H9 (cell line): ENCODE data around the gene ROBO3. TPM values are rescaled to one million over a fixed set of nuclear protein-coding genes. Genes with fewer than 3 reads are reported as not detected.
A peak's percentile ranks its signal among the peaks of the same experiment; 100 is the strongest.

Experiments used
- DNase-seq: peaks from one replicate; pipeline ENCODE4 v3.0.0-alpha.2; 2017
- H2AFZ ChIP-seq: one replicate; pipeline ENCODE4 v1.6.1; 2013; ENCODE audit warnings: mild to moderate bottlenecking, low read length, control low read depth, moderate library complexity
- H2AK5ac ChIP-seq: 2 replicates; pipeline ENCODE4 v1.6.1; 2013; ENCODE audit warnings: low read length, control low read depth, mixed read lengths; ENCODE audit not compliant: insufficient read length
- H2BK120ac ChIP-seq: one replicate; pipeline ENCODE4 v1.6.1; 2013; ENCODE audit warnings: low read depth, mild to moderate bottlenecking, low read length, control low read depth, inconsistent platforms; ENCODE audit not compliant: poor library complexity, severe bottlenecking
- H2BK12ac ChIP-seq: 2 replicates; pipeline ENCODE4 v1.6.1; 2013; ENCODE audit warnings: low read length, control low read depth, mixed read lengths, low read depth; ENCODE audit not compliant: insufficient read length
- H2BK15ac ChIP-seq: 2 replicates; pipeline ENCODE4 v1.6.1; 2013; ENCODE audit warnings: low read depth, low read length, control low read depth
- H2BK20ac ChIP-seq: one replicate; pipeline ENCODE4 v1.6.1; 2013; ENCODE audit warnings: low read depth, mild to moderate bottlenecking, low read length, control low read depth, inconsistent platforms; ENCODE audit not compliant: poor library complexity, severe bottlenecking
- H2BK5ac ChIP-seq: 2 replicates; pipeline ENCODE4 v1.6.1; 2013; ENCODE audit warnings: low read length, control low read depth, mixed read lengths; ENCODE audit not compliant: insufficient read length
- H3K14ac ChIP-seq: 2 replicates; pipeline ENCODE4 v1.6.1; 2013; ENCODE audit warnings: low read length, control low read depth; ENCODE audit not compliant: insufficient read depth
- H3K18ac ChIP-seq: 2 replicates; pipeline ENCODE4 v1.6.1; 2013; ENCODE audit warnings: low read depth, mild to moderate bottlenecking, mixed read lengths, low read length, control low read depth; ENCODE audit not compliant: insufficient read length
- H3K23ac ChIP-seq: 2 replicates; pipeline ENCODE4 v1.6.1; 2013; ENCODE audit warnings: low read length, control low read depth, mixed read lengths, low read depth; ENCODE audit not compliant: insufficient read length
- H3K23me2 ChIP-seq: 2 replicates; pipeline ENCODE4 v1.6.1; 2013; ENCODE audit warnings: low read depth, mild to moderate bottlenecking, mixed read lengths, low read length, control low read depth; ENCODE audit not compliant: insufficient read length, poor library complexity, severe bottlenecking
- H3K27ac ChIP-seq: 2 replicates; pipeline ENCODE4 v1.5.1; 2013; ENCODE audit warnings: low read length, control low read depth, mixed read lengths, low read depth; ENCODE audit not compliant: insufficient read length
- H3K27me3 ChIP-seq: 2 replicates; pipeline ENCODE4 v1.6.1; 2013; ENCODE audit warnings: low read length, control low read depth, inconsistent platforms; ENCODE audit not compliant: insufficient read depth
- H3K4ac ChIP-seq: 2 replicates; pipeline ENCODE4 v1.6.1; 2013; ENCODE audit warnings: low read depth, mild to moderate bottlenecking, control low read depth, inconsistent platforms, low read length, moderate library complexity
- H3K4me1 ChIP-seq: 2 replicates; pipeline ENCODE4 v1.6.1; 2013; ENCODE audit warnings: low read length, control low read depth, inconsistent platforms; ENCODE audit not compliant: insufficient read depth
- H3K4me2 ChIP-seq: 2 replicates; pipeline ENCODE4 v1.6.1; 2013; ENCODE audit warnings: low read length, control low read depth, mixed read lengths; ENCODE audit not compliant: insufficient read length, insufficient read depth
- H3K56ac ChIP-seq: 2 replicates; pipeline ENCODE4 v1.6.1; 2013; ENCODE audit warnings: low read depth, mild to moderate bottlenecking, mixed read lengths, low read length, control low read depth; ENCODE audit not compliant: insufficient read length
- H3K79me1 ChIP-seq: 2 replicates; pipeline ENCODE4 v1.6.1; 2013; ENCODE audit warnings: low read depth, mild to moderate bottlenecking, moderate library complexity, low read length, control low read depth, inconsistent platforms; ENCODE audit not compliant: insufficient read depth, poor library complexity, severe bottlenecking
- H3K79me2 ChIP-seq: 2 replicates; pipeline ENCODE4 v1.6.1; 2013; ENCODE audit warnings: low read length, control low read depth, inconsistent platforms; ENCODE audit not compliant: insufficient read depth
- H3K9ac ChIP-seq: 2 replicates; pipeline ENCODE4 v1.6.1; 2013; ENCODE audit warnings: low read length, control low read depth, mixed read lengths; ENCODE audit not compliant: insufficient read length; ENCODE audit errors: extremely low read depth
- H3K9me3 ChIP-seq: one replicate; pipeline ENCODE4 v1.6.1; 2013; ENCODE audit warnings: low read depth, low read length, inconsistent platforms; ENCODE audit not compliant: control insufficient read depth
- H3T11ph ChIP-seq: one replicate; pipeline ENCODE4 v1.6.1; 2013; ENCODE audit warnings: mild to moderate bottlenecking, low read length, control low read depth, inconsistent platforms
- H4K20me1 ChIP-seq: one replicate; pipeline ENCODE4 v1.6.1; 2013; ENCODE audit not compliant: control insufficient read depth, insufficient read length, insufficient read depth
- H4K5ac ChIP-seq: 2 replicates; pipeline ENCODE4 v1.6.1; 2013; ENCODE audit warnings: low read depth, mild to moderate bottlenecking, mixed read lengths, low read length, control low read depth; ENCODE audit not compliant: insufficient read length
- H4K8ac ChIP-seq: replicated peaks from 2 replicates; pipeline ENCODE4 v1.6.1; 2013; ENCODE audit warnings: low read length, control low read depth, mixed read lengths, low read depth; ENCODE audit not compliant: insufficient read length
- H4K91ac ChIP-seq: 2 replicates; pipeline ENCODE4 v1.6.1; 2013; ENCODE audit warnings: low read depth, mild to moderate bottlenecking, moderate library complexity, mixed read lengths, low read length, control low read depth; ENCODE audit not compliant: insufficient read length
- H3K27ac Mint-ChIP-seq, 3 experiments: 2 replicates in 2 of 3; 3 replicates in 1 of 3; pipeline ENCODE4 v1.8.0; 2020 to 2021; ENCODE audit warnings: mixed read lengths in 3 of 3, mild to moderate bottlenecking in 1 of 3, moderate library complexity in 1 of 3
- H3K27me3 Mint-ChIP-seq: 2 replicates; pipeline ENCODE4 v1.8.0; 2021; ENCODE audit warnings: low read depth, mild to moderate bottlenecking, moderate library complexity, mixed read lengths
- H3K36me3 Mint-ChIP-seq, 3 experiments: 2 replicates in 2 of 3; 3 replicates in 1 of 3; pipeline ENCODE4 v1.8.0; 2020 to 2021; ENCODE audit warnings: low read depth in 3 of 3, mixed read lengths in 3 of 3; ENCODE audit not compliant: insufficient read depth in 1 of 3
- H3K4me1 Mint-ChIP-seq, 2 experiments: 2 replicates each; pipeline ENCODE4 v1.8.0; 2020; ENCODE audit warnings: mixed read lengths in 2 of 2
- H3K4me3 Mint-ChIP-seq, 2 experiments: 2 replicates in 1 of 2; 3 replicates in 1 of 2; pipeline ENCODE4 v1.8.0; 2020 to 2021; ENCODE audit warnings: mild to moderate bottlenecking in 2 of 2, mixed read lengths in 2 of 2, moderate library complexity in 1 of 2
- H3K9me3 Mint-ChIP-seq, 2 experiments: 2 replicates in 1 of 2; 3 replicates in 1 of 2; pipeline ENCODE4 v1.8.0; 2020; ENCODE audit warnings: mild to moderate bottlenecking in 2 of 2, mixed read lengths in 2 of 2, moderate library complexity in 1 of 2
- CTCF ChIP-seq: fragments of 200-600 bp; sonication (generic); conservative IDR thresholded peaks from 3 replicates; pipeline ENCODE4 v1.8.0; 2021; ENCODE audit warnings: antibody characterized with exemption, mild to moderate bottlenecking
- WGBS: extraction: QIAGEN DNeasy Blood & Tissue Kit; methylation state at CpG from one replicate; pipeline ENCODE4 v1.1.7; 2013; ENCODE audit warnings: missing lambda C conversion rate, low lambda C conversion rate, mixed read lengths; ENCODE audit not compliant: insufficient read length; ENCODE audit errors: extremely low coverage; 5-methylcytosine and 5-hydroxymethylcytosine counted together
- total RNA-seq: library from RNA; stranded (reverse); gene quantifications from 2 replicates; pipeline ENCODE4 v1.2.1, GENCODE V29; 2021

ROBO3 gene
- total RNA-seq, 1 experiment from 2014 or later: 12.6 TPM

DNA sequence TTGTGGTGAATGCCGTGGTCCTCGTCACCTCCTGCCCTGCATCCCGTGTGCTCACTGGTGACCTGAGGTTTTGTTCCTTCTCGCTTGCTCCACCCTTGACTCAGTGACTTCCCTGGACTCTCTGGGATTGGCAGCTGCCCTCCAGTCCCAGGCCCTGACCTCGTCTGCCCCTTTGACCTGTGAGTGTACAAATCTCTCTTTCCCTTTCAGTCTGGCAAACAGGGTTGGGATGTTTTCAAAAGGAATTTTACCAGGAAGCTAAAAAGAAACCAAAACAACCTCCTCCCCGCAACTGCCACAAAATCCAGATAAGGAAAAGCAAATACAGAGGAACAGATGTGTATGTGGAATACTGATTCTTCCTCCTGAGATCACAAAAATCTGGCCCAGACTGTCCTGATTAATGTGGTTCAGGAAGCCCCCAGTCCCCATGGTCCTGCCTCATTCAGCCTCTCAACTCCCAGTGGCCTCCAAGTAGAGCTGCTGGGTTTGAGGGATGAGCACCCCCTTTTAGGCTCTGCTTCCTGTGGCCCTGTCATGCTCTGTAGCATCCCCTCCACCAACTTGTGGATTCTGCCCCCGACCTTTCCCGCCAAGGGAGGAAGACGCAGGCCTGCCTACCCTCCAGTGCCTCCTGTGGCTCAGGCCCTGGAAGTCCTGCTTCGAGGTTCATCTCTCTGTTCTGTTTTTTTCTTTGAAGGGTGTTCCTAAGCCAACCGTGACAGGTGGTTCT is 17.3 kb downstream of the ROBO3 start:
- Histone ChIP-seq H2BK5ac (no peak overlapping the region), H3K79me2 (no peaks in the 10 kb centered on the region), H3K27me3 (no peaks in the 10 kb centered on the region; the same call in 1 of the 2 replicates), H4K20me1 (no peaks in the 10 kb centered on the region), H2AK5ac (no peak overlapping the region), H4K8ac (no peak overlapping the region), H2BK20ac (no peak overlapping the region), H3K4me1 (no peaks in the 10 kb centered on the region), H3K79me1 (no peaks in the 10 kb centered on the region), H3K27ac (no peak overlapping the region), H3K23me2 (no peaks in the 10 kb centered on the region), H3K18ac (no peak overlapping the region), H2AFZ (no peak overlapping the region), H2BK15ac (no peak overlapping the region), H2BK12ac (no peak overlapping the region), H3K4ac (no peak overlapping the region), H2BK120ac (no peak overlapping the region), H3T11ph (no peak overlapping the region), H4K5ac (no peak overlapping the region), H4K91ac (no peak overlapping the region), H3K56ac (no peak overlapping the region), H3K23ac (no peak overlapping the region), H3K4me2 (no peak overlapping the region), H3K9me3 (no peaks in the 10 kb centered on the region), H3K14ac (no peak overlapping the region; the same call in 1 of the 2 replicates), H3K9ac (no peak overlapping the region)
- Mint-ChIP-seq H3K9me3 (no peaks in the 10 kb centered on the region), H3K4me3 (no peak overlapping the region), H3K36me3 (no peaks in the 10 kb centered on the region; a peak in 1 of 7 replicates), H3K4me1 (peaks cover 7 to 15% of the 10 kb centered on the region in 2 experiments; a peak in 3 of 4 replicates), H3K27ac (peak overlapping the region in 1 of 3 experiments; percentile 46; a peak in 1 of 7 replicates), H3K27me3 (peaks cover 15% of the 10 kb centered on the region)
- peak; percentile 41 for DNase-seq
- no CpG with 5 or more reads among the region's 11 CpGs for WGBS
- no peak for TF ChIP-seq CTCF
